Gastrocnemius medialis (tissue), 4 donors: ENCODE results near the gene UQCRC2. TPM values are rescaled to one million over a fixed set of nuclear protein-coding genes. Genes with fewer than 3 reads are reported as not detected.

ENCODE experiments used
- ATAC-seq, 2 donors: fragments of 150-250 bp; one replicate each; pipeline ENCODE4 v1.9.1; 2016
- DNase-seq, 2 donors: peaks; one replicate each; pipeline ENCODE4 v3.0.0-alpha.2; 2019
- H3K27ac ChIP-seq, 4 donors: fragments of 200-600 bp; sonication (generic); 1 replicate in 1 of 4; 2 replicates in 3 of 4; pipeline ENCODE4 v1.5.1; 2016 to 2018; ENCODE audit warnings: mild to moderate bottlenecking in 2 of 4, moderate library complexity in 1 of 4
- H3K27me3 ChIP-seq, 3 donors: fragments of 200-600 bp; sonication (generic) in 2 of 3; 1 replicate in 1 of 3; 2 replicates in 2 of 3; pipeline versions ENCODE4 v1.5.1 to v1.6.0; 2016 to 2019; ENCODE audit warnings: mild to moderate bottlenecking in 1 of 3, moderate library complexity in 1 of 3
- H3K36me3 ChIP-seq, 2 donors: fragments of 200-600 bp; sonication (generic) in 1 of 2; one replicate each; pipeline ENCODE4 v1.5.1; 2017 to 2018
- H3K4me1 ChIP-seq, 2 donors: fragments of 200-600 bp; sonication (generic) in 1 of 2; one replicate each; pipeline ENCODE4 v1.5.1; 2016 to 2017; ENCODE audit warnings: mild to moderate bottlenecking in 2 of 2
- H3K4me3 ChIP-seq, 4 donors: fragments of 200-600 bp; sonication (generic) in 3 of 4; 1 replicate in 1 of 4; 2 replicates in 3 of 4; pipeline ENCODE4 v1.5.1; 2016 to 2019; ENCODE audit warnings: mild to moderate bottlenecking in 2 of 4
- H3K9me3 ChIP-seq, 3 donors: fragments of 200-600 bp; sonication (generic) in 2 of 3; 1 replicate in 1 of 3; 2 replicates in 2 of 3; pipeline ENCODE4 v1.5.1; 2016 to 2019
- CTCF ChIP-seq, 5 experiments: fragments of 450-650 bp in 3 of 5; fragments of 200-600 bp in 2 of 5; sonication (generic) in 2 of 5; IDR thresholded peaks in 4 of 5; conservative IDR thresholded peaks in 1 of 5; 1 replicate in 4 of 5; 2 replicates in 1 of 5; pipeline ENCODE4 v1.5.1; 2016 to 2019; ENCODE audit warnings: antibody characterized with exemption in 5 of 5, mild to moderate bottlenecking in 3 of 5, moderate library complexity in 3 of 5
- POLR2A ChIP-seq, 2 donors: fragments of 450-650 bp; IDR thresholded peaks; one replicate each; pipeline ENCODE4 v1.6.1; 2017; ENCODE audit warnings: antibody characterized with exemption in 2 of 2, mild to moderate bottlenecking in 2 of 2, moderate library complexity in 2 of 2
- in situ Hi-C, 4 donors: fragments of 200-750 bp; cut with MboI; loops; one replicate each; pipeline versions ENCODE4 v1.15.0 to v1.8.0; 2017; ENCODE audit warnings: low sequenced_read_pairs in 4 of 4
- intact Hi-C: fragments of 100-400 bp; cut with DNase I; formaldehyde crosslinking; loops from one replicate; pipeline ENCODE4 v1.15.1; 2023; ENCODE audit warnings: low total_unique reads
- total RNA-seq, 4 donors: library from RNA; depleted of rRNA; stranded (reverse); fragments of >200 nt; gene quantifications; one replicate each; pipeline versions ENCODE4 v1.1.0 to v1.2.3, GENCODE V29; 2016

UQCRC2 gene
- total RNA-seq, 4 donors from 2014 or later = 204 to 335 (median 276) TPM

- Histone ChIP-seq H3K27ac (peak overlapping the region in 1 of 4 donors; percentile 29), H3K4me3 (no peak overlapping the region), H3K27me3 (no peaks in the 10 kb centered on the region), H3K4me1 (peaks cover 37 to 45% of the 10 kb centered on the region in 2 donors), H3K36me3 (peaks cover 0 to 2% of the 10 kb centered on the region in 2 donors), H3K9me3 (no peaks in the 10 kb centered on the region)
- in situ Hi-C loops (loop anchor here in 1 of 4 donors (25.0 kb wide), 1 partner anchor 139 kb away; no protein-coding TSS in a partner anchor), intact Hi-C loops (loop anchor here (5.0 kb wide), 3 partner anchors 126 to 1606 kb away; partner anchors contain the start of genes EARS2, POLR3E and UBFD1)
- ATAC-seq = no peak
- TF ChIP-seq CTCF (IDR thresholded peaks at IDR 0.05 in 4 of 5, conservative IDR thresholded peaks at IDR 0.05 in 1 of 5) (peak in 2 of 5 experiments; percentile 41 to 55), POLR2A (IDR thresholded peaks at IDR 0.05) (no peak)
- DNase-seq = no peak
These were observed 2.2 kb upstream of the UQCRC2 start for GRCh38 chr16:21950782-21951521.

GRCh38 chr16:21952040-21952792, 945 bp upstream of the UQCRC2 start:
- Histone ChIP-seq H3K4me1 (peaks cover 37 to 45% of the 10 kb centered on the region in 2 donors), H3K4me3 (peak overlapping the region; percentile 73 to 99 (median 86)), H3K27me3 (no peaks in the 10 kb centered on the region), H3K9me3 (no peaks in the 10 kb centered on the region), H3K36me3 (peaks cover 0 to 14% of the 10 kb centered on the region in 2 donors), H3K27ac (peak overlapping the region; percentile 88 to 98 (median 96))
- intact Hi-C loops = loop anchor here (2.0 to 5.0 kb wide), 4 partner anchors 55 to 1605 kb away; partner anchors contain the start of genes EARS2, POLR3E and UBFD1
- no peak for TF ChIP-seq POLR2A (IDR thresholded peaks at IDR 0.05)
- no peak for TF ChIP-seq CTCF (IDR thresholded peaks at IDR 0.05 in 4 of 5, conservative IDR thresholded peaks at IDR 0.05 in 1 of 5)
- ATAC-seq (peak; percentile 22 to 39), DNase-seq (peak; percentile 41 to 49)
- in situ Hi-C loops = loop anchor here in 1 of 4 donors (25.0 kb wide), 1 partner anchor 140 kb away; no protein-coding TSS in a partner anchor

- no peaks in the 10 kb centered on the region for H3K9me3 ChIP-seq
- peak overlapping the region; percentile 73 to 99 (median 86) for H3K4me3 ChIP-seq
- ATAC-seq (peak; percentile 24 to 43), DNase-seq (no peak)
- H3K27ac ChIP-seq = peak overlapping the region; percentile 88 to 98 (median 96)
- intact Hi-C loops (loop anchor here (1.0 to 5.0 kb wide), 5 partner anchors 53 to 1604 kb away; partner anchors contain the start of genes EARS2, POLR3E and UBFD1), in situ Hi-C loops (loop anchor here in 1 of 4 donors (25.0 kb wide), 1 partner anchor 141 kb away; no protein-coding TSS in a partner anchor)
- peaks cover 0 to 27% of the 10 kb centered on the region in 2 donors for H3K36me3 ChIP-seq
- TF ChIP-seq CTCF (IDR thresholded peaks at IDR 0.05 in 4 of 5, conservative IDR thresholded peaks at IDR 0.05 in 1 of 5) (no peak), POLR2A (IDR thresholded peaks at IDR 0.05) (no peak)
- H3K4me1 ChIP-seq = peaks cover 37 to 45% of the 10 kb centered on the region in 2 donors
- no peaks in the 10 kb centered on the region for H3K27me3 ChIP-seq
These were observed 361 bp downstream of the UQCRC2 start for GRCh38 chr16:21953541-21953902.

GRCh38 chr16:21957714-21958346, 4.7 kb downstream of the UQCRC2 start:
- intact Hi-C loops (no loop called here), in situ Hi-C loops (loop anchor here in 1 of 4 donors (25.0 kb wide), 1 partner anchor 146 kb away; no protein-coding TSS in a partner anchor)
- TF ChIP-seq POLR2A (IDR thresholded peaks at IDR 0.05) = no peak
- no peak for ATAC-seq
- Histone ChIP-seq H3K27me3 (no peaks in the 10 kb centered on the region), H3K4me1 (peaks cover 21% of the 10 kb centered on the region in 2 donors), H3K9me3 (no peaks in the 10 kb centered on the region), H3K4me3 (no peak overlapping the region), H3K27ac (no peak overlapping the region), H3K36me3 (peaks cover 0 to 70% of the 10 kb centered on the region in 2 donors)
- DNase-seq = no peak
